Activated CD4-positive, CD25-positive, alpha-beta regulatory T cell treated with anti-CD3 and anti-CD28 coated beads, Interleukin-2, amount 50 U/mL, for 16 hours (primary cell): Measurements from ENCODE around the gene ZAR1L.

Source experiments
- DNase-seq: peaks from one replicate; pipeline ENCODE4 v3.0.0-alpha.2; 2020; ENCODE audit warnings: low read depth, low spot score

The ZAR1L gene

DNA sequence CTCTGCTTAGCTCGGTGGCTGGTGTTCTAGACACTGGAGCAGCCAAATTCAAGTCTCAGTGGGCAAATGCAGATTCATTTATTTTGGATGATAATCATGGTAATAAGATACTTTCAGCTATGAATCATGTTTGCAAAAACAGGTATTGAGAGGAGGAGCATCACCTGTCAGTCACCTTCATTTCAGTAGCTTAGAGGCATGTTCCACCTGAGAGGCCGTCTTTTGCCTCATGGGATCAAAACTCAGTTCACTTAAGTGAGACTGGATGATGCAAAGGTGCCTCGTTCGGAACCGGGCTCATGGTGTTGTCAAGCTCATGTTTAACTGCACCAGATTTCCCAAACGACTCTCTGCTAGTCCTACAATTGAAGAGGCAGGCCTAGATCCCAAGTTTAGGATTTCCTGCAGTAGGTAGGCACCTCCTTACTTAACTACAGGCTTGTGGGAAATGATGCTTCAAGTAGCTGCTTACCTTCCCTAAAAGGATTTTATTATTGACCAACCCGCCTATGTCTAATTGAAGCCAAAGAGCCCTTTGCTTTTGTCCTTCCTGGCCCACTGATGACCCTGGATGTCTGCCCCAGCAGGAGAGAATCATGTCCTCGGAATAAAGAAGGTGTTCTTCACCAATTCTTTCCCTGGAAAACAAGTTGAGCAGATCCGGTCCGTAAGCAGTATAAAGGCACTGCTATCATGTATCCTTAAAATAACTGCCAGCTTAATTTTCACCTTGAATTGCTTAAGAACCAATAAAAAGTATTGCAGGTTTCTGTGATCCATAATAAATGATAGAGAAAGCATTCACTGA lies 60.0 kb downstream of the ZAR1L start:
- no peak for DNase-seq

DNA sequence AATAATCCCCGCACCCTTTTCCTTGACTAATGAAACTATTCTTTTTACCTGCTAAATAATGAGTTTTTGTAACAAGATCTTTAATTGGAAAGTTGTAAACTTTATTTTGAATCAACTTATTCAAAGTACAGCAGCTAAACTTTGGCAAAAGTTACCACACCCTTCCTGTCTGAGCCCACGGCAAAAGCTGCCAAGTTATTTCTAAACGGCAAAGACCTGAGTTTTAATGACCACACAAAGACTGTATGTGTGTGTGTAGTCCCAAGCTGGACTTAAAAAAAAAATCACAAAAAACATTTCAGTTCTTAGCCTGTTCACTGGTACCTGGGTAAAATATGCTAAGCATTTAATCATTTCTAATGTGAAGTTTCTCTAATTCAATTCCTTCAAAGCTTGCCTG lies 60.7 kb downstream of the ZAR1L start:
- DNase-seq: no peak

DNA sequence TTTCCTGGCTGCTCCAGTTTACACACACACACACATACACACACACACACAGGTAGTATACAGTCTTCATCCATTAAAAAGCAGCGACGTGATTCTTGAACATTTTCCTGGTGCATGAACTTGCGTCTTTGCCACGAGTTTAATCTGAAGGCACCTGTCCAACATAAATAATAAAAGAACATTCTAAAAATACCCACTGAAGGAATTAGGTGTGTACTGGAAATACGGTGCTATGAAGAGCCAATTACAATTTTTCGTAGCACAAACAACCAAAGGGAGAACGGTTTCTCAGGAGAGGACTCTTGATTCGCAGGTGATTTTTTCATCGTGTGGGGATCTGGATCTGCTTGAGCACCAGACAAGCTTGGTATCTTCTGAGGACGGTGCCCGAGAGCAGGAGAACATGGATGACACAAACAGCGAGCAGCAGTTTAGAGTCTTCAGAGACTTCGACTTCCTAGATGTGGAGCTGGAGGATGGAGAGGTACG lies 61.2 kb downstream of the ZAR1L start:
- no peak for DNase-seq
